CD4-positive, alpha-beta T cell treated with Interleukin-2 at 100 ng/mL for 4 hours (primary cell): ENCODE measurements around the gene DYSF.

Source experiments
- DNase-seq: peaks from one replicate; pipeline ENCODE4 v3.0.0-alpha.2; 2020; ENCODE audit warnings: low spot score

DYSF gene

DNA sequence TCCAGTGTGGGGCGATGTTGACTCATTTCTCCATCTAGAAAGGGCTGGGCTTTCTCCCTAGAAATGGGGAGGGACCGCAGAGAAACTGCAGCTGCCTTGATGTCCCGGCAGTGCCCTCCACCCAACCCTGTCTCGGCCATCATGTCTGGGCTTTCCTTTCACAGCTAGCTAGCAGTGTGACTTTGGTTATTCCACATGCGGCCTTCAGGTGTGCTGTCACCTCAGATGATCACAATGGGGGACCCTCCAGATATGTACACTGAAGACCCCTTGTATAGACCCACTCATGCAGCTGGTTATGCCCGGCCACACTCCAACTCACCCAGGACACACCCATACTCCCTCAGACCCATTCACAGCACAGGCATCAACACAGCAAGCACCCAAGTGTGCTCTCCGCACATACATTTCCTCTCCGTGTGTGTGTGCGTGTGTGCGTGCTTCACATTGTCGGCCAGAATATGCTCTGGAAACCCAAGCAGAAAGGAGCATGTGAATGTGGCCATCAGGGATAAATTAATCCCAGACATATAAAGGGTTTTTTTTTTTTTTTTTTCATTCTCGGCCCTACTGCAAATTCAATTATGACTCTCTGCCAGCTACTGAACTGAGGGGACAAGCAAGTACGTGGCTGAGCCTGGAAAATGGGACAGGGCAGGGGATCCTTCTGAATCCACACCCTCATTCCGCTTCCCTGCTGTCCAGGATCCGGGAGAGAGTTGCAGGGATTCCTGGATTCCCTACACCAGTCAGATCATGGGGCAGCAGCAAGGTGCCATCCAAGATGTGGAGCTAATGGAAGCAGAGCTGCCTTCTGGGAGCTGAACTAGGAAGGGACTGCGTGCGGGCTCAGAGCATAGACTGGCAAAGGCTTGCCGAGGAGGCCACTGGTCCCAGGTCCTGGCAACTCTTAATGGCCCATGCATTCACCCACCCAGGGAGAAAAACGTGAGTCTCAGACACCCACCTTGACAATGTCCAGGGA lies 240.2 kb downstream of the DYSF start:
- no peak for DNase-seq

DNA sequence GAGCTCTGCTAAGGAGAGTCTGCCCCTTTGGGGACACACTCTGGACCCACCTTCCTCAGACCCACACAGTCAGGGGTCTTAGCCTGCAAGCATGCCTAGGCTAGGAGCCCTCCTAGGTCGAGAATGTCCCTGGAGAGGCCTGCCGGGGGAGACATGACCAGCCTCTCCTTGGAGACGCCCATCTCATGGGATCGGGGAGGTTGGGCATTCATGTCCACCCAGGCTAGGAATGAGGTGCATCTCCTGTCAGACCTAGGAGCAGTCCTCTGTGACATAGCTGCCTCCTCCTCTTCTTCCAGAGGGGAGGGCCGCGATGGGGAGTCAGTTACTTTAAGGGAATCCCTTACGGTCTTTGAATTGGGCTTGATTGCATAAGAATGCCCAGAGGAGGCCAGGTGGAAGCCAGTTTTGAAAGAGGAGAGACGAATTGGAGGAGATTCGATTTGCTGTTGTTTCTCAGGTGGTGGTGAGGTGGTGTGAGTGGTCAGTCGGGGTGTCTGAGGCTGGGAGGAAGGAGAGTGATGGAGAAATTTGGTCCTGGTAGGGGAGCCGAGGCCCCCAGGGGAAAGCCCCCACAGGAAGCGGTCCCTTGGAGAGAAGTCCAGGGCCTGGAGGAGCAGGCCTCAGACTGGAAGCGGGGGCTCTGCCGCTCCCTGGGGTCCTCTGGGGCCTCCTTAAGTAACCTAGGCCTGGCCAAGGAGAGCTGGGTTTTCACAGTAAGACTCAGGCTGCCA lies 241.3 kb downstream of the DYSF start:
- DNase-seq, result no peak

DNA sequence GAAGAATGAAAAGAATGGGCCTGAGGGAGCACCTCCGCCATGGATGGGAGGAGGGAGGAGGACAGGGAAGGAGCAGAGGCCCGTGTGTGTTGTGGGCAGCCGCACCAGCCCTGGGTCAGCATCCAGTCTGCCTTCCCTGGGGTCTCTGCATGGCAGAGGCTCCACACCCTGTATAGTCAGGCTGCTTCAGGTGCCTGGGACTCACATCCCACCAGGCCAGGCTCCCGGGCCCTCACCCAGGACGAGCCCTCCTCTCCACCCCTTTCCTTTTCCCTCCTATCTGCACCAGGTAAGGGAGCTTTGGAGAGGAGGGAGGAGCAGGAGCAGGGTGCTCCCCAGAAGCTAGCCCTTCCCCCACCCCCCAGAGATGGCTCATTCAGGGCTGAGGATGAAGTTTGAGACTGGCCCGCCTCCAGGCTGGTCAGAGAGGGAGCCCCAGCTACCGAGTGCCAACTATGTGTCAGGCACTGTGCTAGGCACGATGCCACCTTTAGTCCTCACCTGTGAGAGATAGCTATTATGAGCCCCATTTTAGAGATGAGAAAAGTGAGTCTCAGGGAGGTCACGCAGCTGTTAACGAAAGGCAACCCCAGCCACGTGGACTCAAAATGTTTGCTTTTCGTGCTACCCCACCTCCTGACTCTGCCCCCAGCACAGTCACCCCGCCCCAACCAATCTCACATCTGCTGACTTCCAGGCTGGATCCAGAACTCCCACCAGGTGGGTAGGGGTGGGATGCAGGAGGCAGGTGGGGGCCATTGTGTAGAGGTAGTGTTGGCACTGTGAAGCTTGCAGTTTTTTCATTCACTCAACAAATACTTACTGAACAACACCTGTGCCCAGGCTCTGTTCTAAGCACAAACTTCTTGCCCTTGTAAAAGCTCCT lies 242.1 kb downstream of the DYSF start:
- DNase-seq, result no peak

DNA sequence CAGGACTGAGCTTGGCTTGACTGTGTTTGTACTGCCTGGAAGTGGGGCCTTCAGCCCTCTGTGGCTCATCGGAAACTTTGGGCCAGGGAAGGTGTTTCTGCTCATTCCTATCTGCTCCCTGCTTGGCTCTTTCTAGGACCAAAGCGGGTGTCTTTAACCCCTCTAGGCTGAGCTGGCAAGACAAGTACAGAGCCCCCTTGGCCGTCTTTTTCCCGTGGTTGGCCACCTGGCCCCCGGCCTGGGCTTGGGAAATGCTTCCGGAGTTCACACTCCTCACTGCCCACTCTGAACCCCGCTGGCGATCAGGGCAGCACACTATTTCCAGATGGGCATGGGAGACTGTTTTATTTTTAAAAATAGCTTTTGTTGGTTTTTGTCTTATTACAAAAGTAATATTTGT lies 243.0 kb downstream of the DYSF start:
- no peak for DNase-seq

DNA sequence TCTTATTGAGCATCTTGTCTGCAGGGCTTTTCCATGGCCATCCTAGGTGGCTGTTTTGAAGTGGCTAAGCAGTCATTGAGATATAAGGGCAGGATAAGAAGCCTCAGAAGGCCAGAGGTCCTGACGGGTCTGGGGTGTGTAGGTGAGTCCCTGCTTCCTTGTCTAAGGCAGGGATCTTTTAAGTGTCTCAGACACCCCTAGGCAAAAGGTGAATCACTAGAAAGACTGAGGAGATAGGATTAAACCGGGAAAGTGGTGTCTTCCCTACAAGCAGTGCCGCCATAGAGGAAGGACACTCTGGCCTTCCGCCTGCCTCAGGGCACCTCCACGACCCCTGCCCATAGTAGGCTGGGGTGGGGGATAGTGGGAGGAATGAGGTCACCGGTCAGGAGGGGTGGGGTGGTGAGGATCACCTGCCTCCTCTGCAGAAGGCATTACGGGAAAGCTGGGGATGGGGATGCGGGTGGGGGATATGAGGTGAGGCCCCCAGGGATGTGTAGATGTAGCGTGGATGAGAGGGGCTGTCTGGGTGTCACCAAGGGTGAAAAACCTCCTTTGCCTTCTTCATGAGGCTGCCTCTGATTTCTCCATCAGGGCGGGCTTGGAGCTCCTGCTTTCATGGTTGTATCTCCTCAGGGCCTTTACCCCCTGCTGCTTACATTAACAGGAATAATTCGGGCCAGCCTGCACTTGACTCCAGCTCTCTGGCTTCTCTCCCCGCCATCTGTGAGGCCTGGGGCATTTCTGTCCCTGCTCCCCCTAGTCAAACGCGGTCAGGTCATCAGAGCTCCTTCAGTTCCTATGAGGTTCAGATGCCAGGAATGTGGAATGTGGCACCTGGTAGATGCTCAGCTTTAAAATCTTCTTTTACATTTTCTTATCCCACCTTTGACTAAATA lies 244.0 kb downstream of the DYSF start:
- DNase-seq, result no peak

DNA sequence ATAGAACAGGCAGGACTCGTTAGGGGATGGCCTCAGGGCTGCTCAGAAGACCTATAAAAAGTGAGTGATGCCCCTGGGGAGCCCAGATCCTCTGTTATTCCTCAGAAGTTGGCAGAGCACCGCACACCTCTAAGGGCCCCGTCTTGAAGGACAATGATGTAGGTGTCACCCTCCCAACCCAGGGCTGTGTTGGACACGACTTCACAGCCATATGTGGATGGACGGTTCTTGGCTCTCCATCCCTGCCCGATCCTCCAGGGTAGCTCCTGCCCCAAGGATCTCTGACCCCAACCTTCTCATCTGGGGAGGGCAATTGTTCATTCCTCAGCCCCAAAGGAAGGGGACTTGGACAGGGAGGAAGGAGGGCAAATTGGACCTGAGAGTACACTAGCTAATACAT lies 246.1 kb downstream of the DYSF start:
- no peak for DNase-seq

DNA sequence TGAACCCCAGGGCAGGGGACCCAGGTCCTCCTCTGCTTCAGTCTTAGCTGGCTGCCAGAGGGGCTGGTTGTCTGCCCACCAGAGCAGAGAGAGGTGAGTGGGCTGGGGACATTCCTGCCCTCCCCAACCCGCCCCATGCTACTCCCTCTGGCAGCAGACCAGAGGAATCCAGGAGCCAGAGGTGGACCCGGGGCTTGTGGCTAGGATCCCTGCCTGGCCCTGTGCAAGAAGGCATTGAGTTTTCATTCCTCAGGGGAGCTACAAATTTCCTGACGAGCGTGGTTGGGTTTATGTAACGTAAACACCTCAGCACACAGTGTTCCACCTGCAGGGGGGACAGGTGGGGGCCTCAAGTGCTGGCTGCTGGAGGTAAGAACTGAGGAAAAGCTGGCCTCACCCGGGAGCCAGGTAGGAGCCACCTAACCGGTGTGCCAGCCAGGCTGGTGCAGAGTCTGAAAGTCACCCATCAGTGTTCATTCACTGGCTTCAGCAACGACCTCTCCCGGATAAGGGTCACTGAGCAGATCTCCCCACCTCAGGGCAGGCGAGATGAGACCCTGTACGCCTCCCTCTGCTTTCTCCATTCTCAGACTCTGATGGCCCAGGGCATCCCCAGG lies 246.8 kb downstream of the DYSF start:
- DNase-seq, result no peak

DNA sequence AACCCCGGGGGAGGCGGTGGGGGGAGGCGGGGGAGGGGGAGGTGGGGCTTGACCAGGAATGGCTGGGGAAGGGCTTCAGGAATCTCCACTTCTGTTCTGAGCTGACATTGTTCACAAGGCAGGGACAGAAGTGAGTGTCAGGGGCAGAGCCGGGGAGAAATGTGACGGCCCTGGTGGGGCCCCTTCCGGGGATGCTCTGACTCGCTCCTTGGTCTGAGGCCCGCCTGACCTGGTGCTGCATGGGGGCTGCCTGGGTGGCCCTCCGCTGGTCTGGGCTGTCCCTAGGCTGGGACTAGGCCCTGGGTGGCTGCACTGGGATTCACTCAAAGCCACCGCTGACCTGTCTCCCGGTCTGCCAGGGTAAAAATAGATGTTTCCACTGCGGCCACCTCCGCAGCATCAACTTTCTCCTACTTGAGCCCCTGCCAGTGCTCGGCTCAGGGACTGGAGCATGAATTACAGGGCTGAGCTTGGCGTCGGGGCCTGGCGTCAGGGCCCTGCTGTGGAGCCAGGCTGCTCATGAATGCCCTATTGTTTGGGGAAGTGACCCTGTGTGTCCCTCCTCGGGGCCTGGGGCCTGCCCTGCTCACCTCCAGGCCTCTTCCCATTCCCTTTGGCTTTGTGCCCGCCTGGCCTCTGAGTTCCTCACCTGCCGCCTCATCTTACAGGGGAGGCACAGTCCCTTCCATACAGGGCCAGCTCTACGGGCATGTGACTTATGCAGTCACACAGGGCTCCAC lies 247.5 kb downstream of the DYSF start:
- no peak for DNase-seq

DNA sequence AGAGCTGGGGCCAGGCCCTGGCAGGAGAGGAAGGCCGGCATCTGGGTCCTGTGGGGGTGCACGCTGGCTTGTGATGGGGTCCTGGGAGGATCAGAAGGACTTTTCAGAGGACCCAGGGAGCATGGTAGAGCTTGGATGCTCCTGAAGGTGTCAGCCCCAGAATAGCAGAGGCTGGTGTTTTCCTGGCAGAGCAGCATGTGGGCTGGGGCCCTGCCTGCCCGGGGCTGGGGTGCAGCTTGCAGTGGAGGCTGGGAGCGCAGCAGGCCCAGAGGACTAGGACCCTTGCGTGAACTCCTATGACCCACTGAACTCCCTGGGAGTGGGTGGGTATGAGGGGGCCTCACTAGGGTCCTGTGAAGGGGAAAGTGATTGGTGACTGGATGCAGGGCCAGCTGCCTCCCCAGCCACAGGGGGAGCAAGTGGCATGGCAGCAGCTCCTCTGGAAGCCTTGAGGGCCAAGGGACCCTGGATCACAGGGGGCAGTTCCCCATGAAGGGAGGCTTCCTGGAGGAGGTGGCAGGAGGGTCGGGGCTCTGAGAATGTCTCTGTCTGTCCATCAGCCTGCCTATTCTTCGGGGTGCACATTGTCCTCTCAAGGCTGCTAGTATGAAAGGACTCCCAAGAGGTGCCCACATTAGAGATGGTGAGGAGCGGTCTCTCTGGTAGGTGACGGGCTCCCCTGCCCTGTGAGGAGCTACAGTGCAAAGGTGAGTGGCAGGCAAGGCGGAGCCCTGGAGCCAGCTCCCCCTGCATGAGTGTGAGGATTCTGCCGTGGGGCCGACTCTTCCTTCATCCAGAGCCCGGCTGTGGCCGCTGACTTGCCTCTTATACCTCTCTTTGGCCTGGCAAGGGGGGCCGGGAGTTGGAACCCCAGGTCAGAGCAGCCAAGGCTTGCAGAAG lies 249.0 kb downstream of the DYSF start:
- no peak for DNase-seq

DNA sequence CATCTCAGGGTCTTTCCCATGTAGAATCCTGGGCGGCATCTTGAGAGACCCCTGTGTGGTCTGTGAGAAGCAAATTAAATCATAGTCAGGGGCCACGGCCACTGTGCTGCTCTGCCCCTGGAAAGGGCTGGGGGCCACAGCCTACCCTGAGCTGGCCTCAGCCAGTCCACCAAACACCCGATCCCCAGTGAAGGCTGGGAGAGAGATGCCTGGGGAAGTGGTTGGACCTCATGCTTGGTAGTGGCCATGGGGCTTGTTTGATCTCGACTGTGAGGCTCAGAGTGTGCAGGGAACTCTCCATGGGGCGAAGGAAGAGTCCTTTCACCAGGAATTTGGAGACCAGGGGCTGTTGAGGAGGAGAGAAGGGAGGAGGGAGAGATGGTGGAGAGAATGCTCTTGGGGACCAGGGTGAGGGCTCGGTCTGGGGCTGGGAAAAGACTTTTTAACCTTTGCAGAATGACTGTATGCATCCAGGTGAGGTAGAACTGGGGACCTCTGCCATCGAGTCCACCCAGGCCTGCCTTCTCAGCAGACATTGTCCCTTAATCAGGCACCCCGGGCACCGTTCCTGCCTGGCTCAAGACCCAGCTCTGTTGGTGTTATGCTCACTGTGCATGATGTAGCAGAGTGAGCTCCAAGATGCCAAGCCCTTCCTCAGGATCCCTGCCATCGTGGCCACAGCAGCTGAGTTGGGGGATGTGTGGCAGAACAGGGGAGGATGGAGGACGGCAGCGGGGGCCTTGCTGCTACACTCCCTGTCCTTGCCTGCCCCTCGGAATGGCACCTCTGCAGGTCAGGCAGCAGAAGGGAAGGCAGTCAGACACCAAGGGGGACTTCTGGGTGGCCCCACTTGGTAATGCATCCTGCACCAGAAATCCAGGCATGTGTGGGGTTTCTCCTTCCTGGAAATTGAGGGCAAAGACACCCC lies 249.9 kb downstream of the DYSF start:
- no peak for DNase-seq

DNA sequence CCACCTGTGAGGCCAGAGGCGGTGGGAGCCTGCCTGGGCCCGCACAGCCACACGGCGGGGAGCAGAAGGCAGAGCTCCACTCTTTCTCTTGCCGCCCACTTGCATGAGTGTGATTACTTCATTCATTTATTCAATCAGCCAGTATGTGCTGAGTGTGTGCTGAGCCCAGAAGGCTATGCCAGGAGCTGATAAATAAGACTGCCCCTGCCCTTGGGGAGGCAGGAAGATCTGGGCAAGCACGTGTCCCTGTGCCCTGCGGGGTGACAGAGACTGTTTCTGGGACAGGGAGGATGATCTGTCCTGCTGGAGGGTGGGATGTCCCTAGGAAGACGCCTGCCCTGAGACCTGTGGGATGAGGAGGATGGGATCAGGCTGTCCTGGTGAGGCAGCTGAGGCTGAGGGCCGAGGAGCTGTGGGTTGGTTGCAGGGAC lies 250.8 kb downstream of the DYSF start:
- DNase-seq, result no peak

DNA sequence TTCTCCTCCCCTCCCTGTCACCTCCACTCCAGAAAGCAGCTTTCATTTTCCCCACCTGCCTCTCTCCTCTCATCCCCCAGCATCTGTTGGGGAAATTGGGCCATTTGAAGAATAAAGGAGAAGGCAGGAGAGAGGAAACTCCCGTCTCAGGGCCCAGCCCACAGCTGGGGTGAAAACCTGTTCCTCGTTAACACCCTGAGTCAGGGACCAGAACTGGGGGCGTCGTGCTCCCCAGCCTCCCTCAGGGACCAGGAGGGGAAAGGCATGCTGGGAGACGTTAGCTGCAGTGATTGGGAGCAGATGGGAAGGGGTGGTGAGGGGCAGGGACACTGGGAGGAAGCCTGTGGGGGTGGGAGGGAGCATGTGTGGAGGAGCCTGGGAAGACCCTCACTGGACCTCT lies 251.3 kb downstream of the DYSF start:
- DNase-seq, result no peak

DNA sequence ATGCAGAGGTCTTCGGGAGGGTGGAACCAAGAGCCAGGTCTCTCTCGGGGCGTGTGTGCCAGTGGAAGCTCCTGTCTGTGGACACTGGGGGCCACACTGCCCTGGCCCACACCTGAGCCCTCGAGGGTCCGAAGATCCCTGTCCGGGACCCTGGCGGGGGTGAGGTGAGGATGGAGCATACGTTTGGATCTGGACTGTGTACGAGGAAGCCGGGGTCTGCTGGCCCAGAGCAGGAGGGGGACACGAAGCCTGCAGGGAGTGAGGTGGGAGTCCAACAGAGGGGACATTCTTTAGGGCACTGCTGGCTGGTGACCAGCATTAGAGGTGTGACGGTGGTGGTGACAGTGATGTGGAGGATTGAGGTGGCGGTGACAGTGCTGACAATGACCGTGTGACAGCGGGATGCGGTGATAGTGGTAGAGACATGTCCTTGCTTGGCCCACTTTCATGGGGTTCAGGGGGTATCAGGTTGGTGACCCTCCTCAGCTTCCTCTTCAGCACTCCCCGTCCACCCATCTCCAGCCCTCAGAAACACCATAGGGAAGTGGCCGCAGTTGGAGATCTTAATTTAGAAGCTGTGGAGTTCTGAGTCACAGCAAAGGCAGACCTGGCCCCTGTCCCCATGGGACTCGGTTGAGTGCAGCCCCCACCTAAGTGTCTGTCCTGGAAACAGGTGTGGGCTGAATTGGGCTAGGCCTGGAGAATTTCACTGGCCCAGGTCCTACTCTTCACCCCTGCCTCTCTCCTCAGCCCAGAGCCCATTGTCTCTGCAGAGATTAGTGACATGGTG lies 252.0 kb downstream of the DYSF start:
- no peak for DNase-seq

DNA sequence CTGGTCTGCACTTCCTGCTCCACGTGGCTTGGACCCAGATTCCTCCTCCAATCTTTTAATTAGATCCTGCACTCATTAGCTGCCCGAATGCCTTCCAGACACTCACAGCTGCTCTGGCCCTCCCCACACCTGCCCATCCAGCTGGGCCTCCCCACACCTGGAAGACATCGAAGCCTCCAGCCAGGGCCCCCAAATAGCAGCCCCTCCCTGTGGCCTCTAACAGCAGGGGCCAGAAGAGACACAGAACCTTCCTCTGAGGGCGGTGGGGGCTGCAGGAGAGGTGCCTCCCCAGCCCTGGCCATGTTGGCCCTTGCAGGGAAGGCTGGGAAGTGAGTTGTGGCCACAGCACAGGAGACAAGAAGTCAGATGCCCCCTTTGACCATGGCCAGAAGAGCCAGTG lies 252.8 kb downstream of the DYSF start:
- DNase-seq, result no peak

DNA sequence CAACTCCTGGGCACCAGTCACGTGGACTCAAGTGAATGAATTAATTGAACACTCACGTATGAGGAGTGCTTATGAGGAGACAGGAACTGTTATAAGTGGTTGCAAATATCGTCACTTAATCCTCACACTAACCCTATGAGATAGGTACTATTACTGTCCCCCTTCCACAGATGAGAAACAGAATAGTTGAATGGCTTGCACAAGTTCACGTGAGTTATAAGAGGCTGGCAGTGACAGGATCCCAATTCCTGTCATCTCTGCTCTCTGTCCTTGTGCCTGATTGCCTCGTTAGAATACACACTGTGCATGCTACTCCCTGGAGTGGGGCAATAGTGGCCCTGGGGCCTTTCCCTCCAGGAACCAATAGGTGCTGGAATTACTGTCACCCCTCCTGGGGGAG lies 253.5 kb downstream of the DYSF start:
- no peak for DNase-seq

DNA sequence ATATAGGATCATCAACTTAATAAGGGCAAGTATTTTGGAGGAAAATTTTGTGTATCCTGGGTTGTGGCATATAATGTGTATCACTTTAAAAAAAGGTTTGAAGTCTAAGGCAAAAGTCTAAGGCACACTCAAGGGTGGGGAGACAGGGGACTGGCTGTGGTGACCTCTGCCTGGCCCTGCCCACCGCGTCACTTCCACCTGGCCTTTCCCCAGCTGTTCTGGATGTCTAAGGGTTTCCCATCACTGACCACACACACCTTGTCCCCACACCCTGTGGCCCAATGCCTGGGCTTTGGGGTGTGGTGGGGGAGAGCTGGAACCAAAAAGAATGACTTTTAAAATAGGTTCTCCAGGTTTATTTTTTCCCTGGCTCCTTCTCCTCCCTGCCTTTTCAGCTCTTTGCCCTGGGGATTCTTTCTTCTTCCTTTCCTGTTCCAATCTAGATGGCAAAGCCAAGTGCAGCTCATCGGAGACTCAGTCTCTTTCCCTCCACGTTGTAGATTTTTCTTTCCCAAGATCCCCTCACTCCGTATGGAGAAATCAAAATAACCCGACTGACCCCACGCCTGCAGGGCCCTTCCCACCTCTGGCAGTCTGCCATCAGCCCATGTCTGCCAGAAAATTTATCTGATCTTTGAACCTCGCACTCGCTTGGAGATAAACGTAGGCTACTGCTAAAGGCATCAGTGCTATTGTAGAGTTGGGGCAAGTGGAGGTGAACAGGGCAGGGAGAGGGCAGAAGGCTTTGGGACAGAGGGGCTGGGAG lies 257.2 kb downstream of the DYSF start:
- no peak for DNase-seq
